ENCODE results near the gene MED12L.

DNA sequence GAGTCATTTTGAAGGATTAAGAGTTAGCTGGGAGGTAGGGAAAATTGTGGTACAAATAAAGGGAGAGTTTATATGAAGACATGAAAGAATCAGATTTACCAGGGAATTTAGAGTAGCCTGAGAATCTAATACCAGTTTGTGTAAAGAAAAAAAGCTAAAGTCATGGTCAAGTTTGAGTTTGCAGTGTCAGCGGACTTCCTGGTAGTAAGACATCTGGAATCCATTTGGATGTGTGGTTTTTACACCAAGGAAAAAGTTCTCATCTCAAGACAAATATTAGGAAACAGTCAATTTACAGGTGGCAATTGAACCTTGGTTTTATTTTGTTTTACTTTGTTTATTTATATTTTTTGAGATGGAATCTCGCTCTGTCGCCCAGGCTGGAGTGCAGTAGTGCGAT lies 300.6 kb downstream of the MED12L start:
- no peak for TF ChIP-seq GATA3 (IDR thresholded peaks at IDR 0.05; ENCODE audit: low read depth, low read length)
- no peak for TF ChIP-seq GATA2 (IDR thresholded peaks at IDR 0.05; ENCODE audit: low read depth, low read length)
